GM21526 (cell line): ENCODE data around the gene EEPD1.
A peak's percentile ranks its signal among the peaks of the same experiment; 100 is the strongest.
"Not testable (repeated sequence)": the region's sequence is repeated elsewhere in the genome, so short reads cannot be mapped to it uniquely, and the experiment has no call there.

Experiments
- ATAC-seq: cut with Tn5 transposase; IDR thresholded peaks from one replicate; pipeline ENCODE4 v1.9.1; 2021; ENCODE audit warnings: moderate library complexity; ENCODE audit not compliant: unreplicated experiment, low FRiP score

The EEPD1 gene

DNA sequence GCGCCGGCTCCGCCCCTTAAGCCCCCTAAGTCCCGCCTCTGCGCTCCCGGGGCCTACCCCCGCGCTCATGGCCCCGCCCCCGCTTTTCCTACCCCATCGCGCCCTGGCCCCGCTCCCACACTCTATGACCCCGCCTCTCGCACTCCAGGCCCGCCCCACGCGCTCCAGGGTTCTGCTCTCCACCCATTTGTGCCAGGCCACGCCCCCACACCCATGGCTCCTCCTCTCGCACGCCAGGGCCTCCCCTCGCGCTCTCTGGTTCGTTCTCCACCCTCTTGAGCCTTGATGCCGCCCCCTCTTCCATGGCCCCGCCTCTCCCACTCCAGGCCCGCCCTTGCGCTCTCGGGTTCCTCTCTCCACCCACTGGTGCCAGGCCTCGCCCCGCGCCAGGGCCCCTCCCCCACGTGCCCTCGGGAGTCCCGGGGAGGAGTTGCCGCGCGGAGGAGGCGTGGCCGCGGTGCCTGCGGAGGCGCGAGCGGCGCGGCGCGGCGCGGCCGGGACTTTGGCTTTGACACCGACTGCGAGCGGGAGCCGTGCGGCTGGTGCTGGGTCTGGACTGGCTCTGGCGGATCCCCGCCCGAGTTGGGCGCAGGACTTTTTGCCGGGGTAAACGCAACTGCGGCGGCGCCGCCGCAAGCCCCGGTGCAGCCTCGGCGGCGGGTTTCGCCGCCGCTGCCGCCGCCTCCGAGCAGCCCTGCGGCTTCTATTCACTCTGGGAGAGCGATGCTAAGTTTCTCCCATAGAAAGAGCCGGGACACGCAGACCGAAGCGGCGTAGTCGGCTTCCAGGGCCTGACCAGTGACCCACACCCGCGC is at the start of gene EEPD1:
TSS of gene EEPD1 (plus strand) at position 499 of the 815 bp plus-strand sequence. CDS start 1,071 bp downstream, outside the sequence.
- peak; percentile 96 for ATAC-seq

DNA sequence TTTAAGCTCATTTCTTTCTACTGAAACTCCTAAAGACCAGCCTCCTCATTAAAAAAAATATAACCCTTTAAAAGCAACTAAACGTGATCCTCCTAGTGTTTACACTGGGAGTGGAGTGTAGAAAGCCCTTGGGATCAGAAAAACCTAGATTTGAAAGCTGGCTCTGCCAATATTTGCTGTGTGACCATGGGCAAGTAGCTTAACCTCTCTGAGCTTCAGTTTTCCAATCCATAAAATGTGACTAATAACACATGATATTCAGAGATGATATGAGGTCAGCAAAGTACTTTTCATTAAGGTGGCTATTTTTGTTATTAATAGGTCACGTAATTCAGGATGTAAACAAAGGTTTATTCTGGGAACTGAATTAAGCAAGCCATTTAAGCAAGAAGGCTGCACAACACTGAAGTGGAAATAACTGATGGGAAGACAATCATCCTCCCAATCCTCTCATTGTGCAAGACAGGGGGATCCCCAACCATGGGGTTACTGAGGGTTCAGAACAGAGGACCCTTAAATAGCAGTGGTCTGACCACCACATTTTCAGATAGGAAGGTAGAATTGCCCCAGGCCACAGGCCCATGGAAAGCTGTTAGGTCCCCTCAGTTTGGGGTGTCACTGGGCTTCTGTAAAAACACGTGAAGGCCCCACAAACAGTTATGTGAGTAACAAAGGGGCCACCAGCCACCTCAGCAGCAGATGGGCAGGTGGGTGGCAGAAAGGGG is 49.1 kb upstream of the EEPD1 start:
- ATAC-seq, result no peak

DNA sequence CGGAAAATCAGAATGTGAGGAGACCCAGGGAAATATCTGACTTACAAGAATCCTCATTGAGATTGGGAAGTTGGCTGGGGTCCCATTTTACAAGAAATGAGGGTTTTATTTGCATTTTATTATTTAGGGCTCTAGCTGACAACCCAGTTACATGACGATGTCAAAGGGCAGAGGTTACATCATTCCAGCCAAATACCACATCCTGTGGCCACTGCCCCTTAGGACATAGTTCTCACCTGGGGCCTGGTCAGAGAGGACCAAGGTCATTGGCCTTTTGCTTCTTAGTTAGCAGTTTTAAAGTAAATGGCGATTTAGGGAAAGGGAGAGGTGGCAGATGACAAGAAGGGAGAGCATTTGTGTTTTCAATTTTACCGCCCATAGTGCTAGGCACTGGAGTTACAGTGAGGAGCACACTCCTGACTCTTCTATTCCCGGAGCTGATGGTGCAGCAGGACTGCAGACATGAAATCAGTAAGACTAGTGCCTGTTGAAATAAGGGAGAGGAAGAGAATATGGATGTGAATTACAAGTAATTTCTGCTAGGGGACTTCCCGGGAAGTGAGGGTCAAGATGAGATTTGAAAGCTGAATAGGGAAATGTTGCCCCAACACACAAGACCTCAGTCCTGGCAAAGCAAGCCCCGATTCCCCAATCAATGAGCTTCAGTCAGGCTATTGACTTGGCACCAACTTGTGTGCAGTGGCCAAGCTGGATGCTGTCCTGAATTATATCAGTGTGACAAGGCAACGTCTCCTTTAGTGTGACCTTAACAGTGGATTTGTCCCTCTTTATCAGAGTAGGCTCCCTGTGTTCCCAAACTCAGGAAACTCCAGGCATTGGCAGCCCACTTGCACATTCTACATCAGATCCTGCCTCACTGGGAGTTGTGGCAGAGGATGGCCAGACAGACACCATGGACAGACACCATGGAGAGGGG is 45.8 kb upstream of the EEPD1 start:
- ATAC-seq, result not testable (repeated sequence)

DNA sequence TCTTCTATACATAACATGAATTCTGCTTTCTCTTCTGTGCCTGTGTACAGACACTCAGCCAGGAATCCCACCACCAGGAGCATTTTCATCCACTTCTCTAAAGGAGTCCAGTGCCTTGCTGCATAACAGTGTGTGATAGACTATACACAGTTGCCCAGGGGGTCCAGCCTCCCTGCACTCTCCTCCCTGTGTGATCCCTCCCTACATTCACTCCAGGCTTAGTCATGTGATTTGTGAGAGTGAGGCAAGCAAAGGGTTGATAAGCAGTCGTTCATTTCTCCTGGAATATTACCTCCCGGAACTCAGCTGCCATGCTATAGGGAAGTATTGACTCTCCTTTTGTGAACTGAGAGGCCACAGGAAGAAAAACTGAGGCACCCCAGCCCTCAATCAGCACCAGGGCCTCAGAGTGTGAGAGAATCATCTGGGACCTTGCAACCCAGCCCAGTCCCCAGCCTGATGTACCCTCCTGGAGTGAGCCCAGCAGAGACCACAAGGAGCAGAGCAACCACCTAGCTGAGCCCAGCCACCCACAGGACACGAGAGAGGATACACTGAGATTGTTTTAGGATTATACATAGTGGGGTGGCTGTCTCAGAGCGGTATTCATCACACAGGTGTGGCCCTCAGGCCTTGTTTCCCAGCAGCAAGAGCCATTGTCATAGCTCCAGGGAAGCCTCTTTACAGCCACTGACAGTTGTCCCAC is 45.0 kb upstream of the EEPD1 start:
- no peak for ATAC-seq

DNA sequence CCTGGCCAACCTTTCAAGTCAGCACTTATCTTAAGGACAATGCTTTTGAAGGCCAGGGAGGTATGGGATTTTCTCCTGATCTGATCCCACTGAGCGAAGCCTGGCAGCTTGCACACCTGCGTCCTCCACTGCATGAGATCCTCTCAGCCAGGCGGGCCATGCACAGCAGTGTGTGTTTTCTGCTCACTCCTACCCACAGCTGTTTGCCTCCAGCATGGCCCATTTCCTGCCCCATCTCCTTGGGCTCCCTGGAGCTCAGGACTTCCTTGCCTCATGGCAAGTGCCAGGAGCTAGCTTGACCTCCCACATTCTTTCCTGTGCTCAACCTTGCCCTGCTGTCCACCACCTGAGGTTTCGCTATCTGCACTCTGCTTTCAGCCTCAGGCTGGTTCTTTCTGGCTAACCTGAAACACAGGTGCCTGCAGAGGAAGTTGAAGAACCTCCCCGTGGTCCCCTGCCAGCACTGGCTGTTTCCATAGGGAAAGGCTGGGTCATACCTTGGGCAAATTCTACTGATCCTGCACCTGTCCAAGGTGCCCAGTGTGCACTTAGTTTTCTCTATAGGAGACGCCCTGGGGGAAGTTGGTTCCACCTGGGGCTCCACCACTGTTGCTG is 43.9 kb upstream of the EEPD1 start:
- ATAC-seq, result no peak

DNA sequence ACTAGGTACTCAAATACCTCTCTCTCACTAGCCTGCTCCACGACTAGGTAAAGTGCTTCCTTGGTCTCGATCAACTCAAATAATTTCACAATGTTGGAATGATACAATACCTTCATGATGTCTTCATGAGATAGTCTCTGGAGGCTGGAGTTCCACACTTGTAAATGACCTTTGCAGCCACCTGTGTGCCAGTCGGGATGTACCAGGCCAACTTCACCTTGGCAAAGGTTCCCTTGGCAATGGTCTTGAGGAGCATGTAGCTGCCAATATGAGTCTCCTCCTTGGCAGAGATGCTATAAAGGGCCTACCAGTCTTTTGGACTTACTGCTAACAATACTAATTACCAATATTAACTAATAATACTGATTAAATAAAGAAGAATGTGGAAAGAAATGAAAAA is 42.5 kb upstream of the EEPD1 start:
- ATAC-seq, result no peak

DNA sequence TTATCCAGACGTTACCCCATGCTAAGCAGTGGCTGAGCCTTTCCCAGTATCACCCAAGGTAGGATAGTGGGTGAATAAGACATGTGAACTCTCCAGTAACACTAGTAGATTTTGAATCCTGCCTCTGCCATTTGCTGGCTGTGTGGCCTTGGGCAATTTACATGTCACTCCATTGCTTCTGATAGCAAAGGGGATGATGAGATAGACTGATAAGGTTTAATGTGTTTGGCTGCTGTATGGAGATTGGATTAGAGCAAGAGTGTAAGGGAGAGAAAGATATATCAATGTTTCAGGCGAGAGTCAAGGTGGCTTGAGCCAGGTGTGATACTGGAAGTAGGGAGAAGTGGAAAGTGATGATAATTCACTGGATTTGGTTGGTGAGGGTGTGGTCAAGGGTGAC is 40.1 kb upstream of the EEPD1 start:
- ATAC-seq, result no peak

DNA sequence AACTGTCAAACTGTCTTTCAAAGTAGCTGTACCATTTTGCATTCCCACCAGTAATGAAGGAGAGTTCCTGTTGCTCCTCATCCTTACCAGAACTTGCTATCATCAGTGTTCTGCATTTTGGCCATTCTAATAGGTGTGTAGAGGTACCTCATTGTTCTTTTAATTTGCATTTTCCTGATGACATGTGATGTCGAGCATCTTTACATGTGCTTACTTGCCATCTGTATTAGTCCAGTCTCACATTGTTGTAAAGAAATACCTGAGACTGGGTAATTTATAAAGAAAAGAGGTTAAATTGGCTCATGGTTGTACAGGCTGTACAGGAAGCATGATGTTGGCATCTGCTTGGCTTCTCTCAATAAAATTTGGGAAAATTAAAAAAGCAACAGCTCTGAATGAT is 38.7 kb upstream of the EEPD1 start:
- no peak for ATAC-seq

DNA sequence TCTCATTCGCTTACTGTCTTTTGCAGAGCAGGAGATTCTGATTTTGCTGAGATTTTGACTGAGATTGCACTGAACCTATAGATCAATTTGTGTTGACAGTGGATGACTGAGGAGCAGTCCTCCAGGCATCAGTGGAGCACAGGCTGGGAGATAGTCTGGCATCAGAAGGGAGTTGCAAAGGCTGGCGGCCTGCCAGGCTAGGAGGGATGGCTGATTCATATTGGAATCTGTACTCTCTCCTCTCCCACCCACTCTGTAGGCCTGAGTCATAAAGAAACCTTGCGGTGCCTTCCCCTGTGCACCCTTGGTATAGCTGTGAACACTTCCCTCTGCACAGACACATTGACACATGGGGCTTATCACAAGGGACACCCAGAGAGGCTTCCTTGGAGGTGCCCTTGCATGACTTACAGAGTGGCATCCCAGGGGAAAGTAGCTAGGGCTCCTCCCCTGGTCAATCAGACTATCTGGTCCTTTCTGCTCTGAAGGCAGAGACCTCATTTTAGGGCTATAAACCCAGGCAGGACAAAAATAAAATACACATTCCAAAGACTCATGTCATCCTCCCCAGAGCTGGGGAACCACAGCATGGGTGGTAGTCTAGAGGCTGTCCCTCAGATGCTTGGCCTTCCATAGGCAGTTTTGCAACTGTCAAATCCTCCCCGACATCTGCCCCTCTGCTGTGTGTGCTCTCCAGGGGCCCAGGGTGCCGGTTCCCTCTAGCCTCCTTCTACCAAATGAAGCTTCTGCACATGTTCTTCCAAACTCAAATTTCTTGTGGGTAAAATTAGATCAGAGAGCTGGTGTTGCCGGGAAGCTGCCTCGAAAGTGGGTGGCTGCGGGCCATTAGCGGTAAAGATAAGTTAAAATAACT is 37.4 kb upstream of the EEPD1 start:
- peak; percentile 99 for ATAC-seq

DNA sequence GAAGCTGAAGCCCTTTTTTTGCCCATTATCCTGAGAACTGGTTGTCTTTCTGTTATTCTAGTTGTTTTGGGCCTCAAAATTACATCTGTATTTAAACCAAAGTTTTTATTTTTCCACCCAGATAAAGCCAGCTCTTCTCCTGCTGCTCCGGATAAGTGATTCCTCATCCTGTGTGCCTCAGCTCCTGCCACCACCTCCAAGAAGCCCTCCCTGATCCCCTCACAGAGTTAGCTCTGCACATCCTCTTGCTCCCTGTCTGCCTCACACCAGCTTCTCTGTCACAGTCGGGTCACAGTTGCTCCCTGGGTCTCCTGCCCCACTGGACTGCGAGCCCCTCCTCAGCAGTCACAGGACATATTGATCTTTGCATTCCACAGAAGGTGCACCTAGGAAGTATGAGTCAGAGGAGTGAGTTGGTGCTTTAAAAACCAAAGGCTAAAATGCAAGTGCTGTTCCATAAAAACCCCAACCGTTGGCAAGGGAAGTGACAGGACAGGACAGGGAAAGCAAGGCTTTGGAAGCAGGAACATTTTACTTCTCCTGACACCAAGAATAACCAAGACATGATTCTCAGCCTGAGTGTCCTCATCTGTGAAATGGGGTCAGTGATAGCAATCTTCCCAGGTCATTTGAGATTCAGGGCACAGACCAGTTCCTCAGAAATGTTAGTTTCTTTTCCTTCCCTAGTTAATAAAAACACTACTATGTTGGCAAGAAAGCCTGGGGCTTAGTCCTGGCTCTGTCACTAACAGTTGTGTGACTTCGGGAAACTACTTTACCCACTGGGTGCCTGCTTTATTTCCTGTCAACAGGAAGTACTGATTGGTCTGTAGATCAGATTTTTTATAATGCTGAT is 36.5 kb upstream of the EEPD1 start:
- ATAC-seq, result no peak

DNA sequence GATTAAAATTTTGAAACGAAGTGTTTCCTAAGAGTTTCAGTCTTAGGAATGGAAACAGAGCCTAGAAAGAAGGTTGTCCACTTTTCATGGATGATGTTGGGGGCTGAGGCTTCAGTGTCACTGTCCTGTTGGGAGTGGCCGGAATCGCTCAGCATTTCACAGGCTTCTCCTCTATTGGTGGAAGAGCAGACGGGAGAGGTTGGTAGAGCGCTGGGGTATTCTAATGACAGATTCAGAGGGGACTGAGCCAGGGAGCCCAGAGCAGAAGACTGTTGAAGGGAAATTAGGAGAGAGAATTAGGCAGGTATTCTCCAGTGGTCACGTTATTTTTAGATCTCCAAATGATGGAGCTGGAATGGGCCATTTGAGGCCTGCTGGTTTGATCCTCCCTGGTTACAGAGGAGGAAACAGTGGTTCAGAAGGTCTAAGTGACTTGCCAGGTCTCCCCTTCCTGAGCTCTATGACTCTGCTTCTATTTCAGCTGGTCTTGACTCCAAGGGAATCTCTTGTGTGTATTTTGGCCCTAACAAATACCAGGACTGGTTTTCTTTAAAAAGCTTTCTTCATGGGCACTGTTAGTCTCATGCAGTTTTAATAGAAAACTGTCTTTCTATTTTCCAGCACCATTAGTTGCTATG is 35.7 kb upstream of the EEPD1 start:
- no peak for ATAC-seq

DNA sequence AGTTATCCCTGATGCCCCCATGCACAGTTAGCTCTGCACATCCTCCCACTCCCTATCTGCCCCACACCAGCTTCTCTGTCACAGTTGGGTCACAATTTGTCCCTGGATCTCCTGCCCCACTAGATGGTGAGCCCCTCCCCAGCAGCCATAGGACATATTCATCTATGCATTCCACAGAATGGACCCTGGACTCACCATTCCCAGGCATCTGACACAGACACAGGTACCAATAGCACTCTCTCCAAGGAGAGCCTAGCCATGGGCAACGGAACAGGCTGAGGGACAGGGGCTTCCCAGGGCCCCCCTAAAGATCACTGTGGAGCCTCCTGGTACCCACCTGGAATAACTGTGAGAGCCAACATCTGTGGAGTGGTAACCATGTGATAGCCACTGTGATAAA is 34.7 kb upstream of the EEPD1 start:
- no peak for ATAC-seq

DNA sequence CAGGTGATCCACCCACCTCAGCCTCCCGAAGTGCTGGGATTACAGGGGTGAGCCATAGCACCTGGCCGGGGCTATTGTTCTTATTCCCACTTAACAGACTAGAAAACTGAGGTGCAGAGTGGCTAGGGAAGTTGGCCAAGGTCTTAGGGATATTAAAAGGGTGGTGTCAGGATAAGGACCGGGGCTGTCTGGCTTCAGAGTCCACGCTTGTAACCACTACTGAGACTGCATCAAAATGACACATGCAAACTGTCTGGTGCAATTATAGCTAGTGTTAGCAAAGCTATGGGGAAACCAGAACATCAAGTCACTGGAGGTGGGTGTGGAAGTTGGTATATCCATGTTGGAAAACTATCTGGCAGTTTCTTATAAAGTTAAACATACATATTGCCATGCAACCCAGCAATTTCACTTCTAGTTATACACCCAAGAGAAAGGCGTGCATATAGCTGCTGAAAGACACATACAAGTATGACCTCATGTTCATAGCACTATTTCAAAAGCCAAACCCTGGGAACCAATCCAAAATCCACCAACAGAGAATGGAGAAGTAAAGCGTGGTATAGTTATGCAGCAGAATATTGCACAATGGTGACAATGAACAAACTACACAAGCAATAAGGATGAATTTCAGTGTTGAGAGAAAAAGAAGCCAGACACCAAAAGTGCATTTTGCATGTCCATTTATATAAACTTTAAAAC is 33.9 kb upstream of the EEPD1 start:
- ATAC-seq, result no peak

DNA sequence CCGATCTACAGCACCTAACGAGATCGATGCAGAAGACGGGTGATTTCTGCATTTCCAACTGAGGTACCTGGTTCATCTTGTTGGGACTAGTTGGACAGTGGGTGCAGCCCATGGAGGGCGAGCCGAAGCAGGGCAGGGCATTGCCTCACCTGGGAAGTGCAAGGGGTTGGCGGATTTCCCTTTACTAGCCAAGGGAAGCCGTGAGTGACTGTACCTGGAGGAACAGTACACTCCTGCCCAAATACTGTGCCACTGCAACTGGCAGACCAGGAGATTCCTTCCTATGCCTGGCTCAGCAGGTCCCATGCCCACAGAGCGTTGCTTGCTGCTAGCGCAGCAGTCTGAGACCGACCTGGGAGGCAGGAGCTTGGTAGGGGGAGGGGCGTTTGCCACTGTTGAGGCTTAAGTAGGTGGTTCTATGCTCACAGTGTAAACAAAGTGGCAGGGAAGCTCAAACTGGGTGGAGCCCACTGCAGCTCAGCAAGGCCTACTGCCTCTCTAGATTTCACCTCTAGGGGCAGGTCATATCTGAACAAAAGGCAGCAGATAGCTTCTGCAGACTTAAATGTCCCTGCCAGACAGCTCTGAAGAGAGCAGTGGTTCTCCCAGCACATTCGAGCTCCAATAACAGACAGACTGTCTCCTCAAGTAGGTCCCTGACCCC is 32.9 kb upstream of the EEPD1 start:
- ATAC-seq, result not testable (repeated sequence)

DNA sequence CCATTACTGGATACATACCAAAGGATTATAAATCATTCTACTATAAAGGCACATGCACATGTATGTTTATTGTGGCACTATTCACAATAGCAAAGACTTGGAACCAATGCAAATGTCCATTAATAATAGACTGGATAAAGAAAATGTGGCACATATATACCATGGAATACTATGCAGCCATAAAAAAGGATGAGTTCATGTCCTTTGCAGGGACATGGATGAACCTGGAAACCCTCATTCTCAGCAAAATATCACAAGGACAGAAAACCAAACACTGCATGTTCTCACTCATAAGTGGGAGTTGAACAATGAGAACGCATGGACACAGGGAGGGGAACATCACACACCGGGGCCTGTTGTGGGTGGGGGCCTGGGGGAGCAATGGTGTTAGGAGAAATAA is 27.4 kb upstream of the EEPD1 start:
- not testable (repeated sequence) for ATAC-seq

DNA sequence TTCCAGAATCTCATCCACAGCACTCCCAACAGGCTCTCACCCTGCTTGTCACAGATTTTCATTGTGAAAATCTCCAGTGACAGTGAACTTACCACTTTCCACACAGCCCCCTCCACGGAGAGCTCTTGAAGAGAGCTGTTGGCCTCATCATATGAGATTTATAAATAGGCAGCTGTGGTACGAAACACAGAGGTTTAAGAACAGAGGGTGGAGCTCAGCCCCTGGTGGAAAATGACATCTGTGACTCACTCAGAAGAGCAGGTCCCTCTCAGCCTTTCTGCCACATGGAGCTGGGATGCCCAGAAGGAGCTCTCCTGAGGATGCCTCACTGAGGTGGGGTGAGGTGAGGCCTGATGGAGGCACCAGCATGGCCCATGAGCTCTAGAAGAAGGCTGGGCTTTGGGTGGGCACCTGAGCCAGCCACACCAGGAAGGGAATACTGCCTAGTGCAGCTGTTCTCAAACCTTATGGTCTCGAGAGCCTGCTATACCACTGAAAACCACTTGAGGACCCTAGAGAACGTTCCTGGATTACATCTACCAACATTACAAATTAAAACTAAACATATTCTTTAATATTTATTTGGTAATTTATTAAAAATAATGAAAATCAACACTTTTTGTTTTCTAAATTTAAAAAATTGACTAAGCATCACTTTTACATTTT is 25.8 kb upstream of the EEPD1 start:
- ATAC-seq, result no peak
